ENCODE measurements around the gene GART.

The GART gene

GRCh38 chr21:33552999-33553598, 11.2 kb upstream of the GART start:
- no peak for DNase-seq

GRCh38 chr21:33552093-33552998, 10.4 kb upstream of the GART start:
- no peak for DNase-seq

- DNase-seq: no peak
Observed at GRCh38 chr21:33551664-33552063, 9.7 kb upstream of the GART start.

GRCh38 chr21:33550772-33551660, 9.1 kb upstream of the GART start:
- no peak for DNase-seq

GRCh38 chr21:33549848-33550771, 8.2 kb upstream of the GART start:
- no peak for DNase-seq

GRCh38 chr21:33546086-33546485, 4.2 kb upstream of the GART start:
- DNase-seq: no peak

- DNase-seq: no peak
Observed at GRCh38 chr21:33544451-33545195, 2.7 kb upstream of the GART start.

- DNase-seq: peak; percentile 82 to 85
Observed at GRCh38 chr21:33543505-33544129, 1.7 kb upstream of the GART start.

- DNase-seq: peak; percentile 96 to 98
Observed at GRCh38 chr21:33542640-33543504, 955 bp upstream of the GART start, which contains the start of gene SON. TSS of gene SON (plus strand) at chr21:33543038. CDS start at chr21:33543093, 55 bp downstream.

- peak; percentile 28 to 50 for DNase-seq
Observed at GRCh38 chr21:33541105-33541711, 709 bp downstream of the GART start.

- no peak for DNase-seq
Observed at GRCh38 chr21:33540711-33541104, 1.2 kb downstream of the GART start.

- no peak for DNase-seq
Observed at GRCh38 chr21:33539616-33540015, 2.3 kb downstream of the GART start.

GRCh38 chr21:33537212-33537611, 4.7 kb downstream of the GART start:
- DNase-seq: no peak

GRCh38 chr21:33531007-33531406, 10.9 kb downstream of the GART start:
- DNase-seq: no peak

- DNase-seq: no peak
Observed at GRCh38 chr21:33522953-33523349, 19.0 kb downstream of the GART start.

- no peak for DNase-seq
Observed at GRCh38 chr21:33522297-33522952, 19.5 kb downstream of the GART start.

- DNase-seq: no peak
Observed at GRCh38 chr21:33518899-33519298, 23.0 kb downstream of the GART start.

- no peak for DNase-seq
Observed at GRCh38 chr21:33514229-33514628, 27.7 kb downstream of the GART start.

GRCh38 chr21:33512481-33512880, 29.4 kb downstream of the GART start:
- no peak for DNase-seq
